H1 (cell line): ENCODE data around the gene KCNC4. TPM values are rescaled to one million over a fixed set of nuclear protein-coding genes. Genes with fewer than 3 reads are reported as not detected.

Source experiments
- CBX5 ChIP-seq: fragments of 300-800, 300-1000 bp; sonication (generic); IDR thresholded peaks from 2 replicates; pipeline ENCODE4 v1.7.1; 2016; ENCODE audit warnings: antibody characterized with exemption, low read length, low read depth
- FOSL1 ChIP-seq: IDR thresholded peaks from 2 replicates; pipeline ENCODE4 v1.6.1; 2011; ENCODE audit warnings: mild to moderate bottlenecking, low read depth, low read length, moderate library complexity; ENCODE audit not compliant: insufficient read depth
- TEAD4 ChIP-seq: IDR thresholded peaks from 2 replicates; pipeline ENCODE4 v1.6.1; 2012; ENCODE audit warnings: low read depth, low read length, inconsistent platforms, mixed read lengths
- YY1 ChIP-seq: IDR thresholded peaks from 2 replicates; pipeline ENCODE4 v1.6.1; 2011; ENCODE audit warnings: low read depth, mild to moderate bottlenecking, low read length
- polyA plus RNA-seq, 7 experiments: library from polyadenylated mRNA; depleted of rRNA in 3 of 7; stranded (reverse) in 5 of 7; unstranded in 2 of 7; fragments of >200 nt in 5 of 7; fragments of 200-250 nt in 2 of 7; gene quantifications; 1 replicate in 5 of 7; 2 replicates in 1 of 7; 4 replicates in 1 of 7; pipeline versions ENCODE4 v1.2.1 to v1.2.3, GENCODE V29; 2011 to 2013; ENCODE audit warnings: missing spikeins in 2 of 7, mixed read lengths in 2 of 7
- total RNA-seq: library from RNA; stranded (reverse); fragmentation: NEBNext Ultra II Directional; extraction: Animal tissue kit (Norgen Biotek cat#: 25700); gene quantifications from 2 replicates; pipeline ENCODE4 v1.2.1, GENCODE V29; 2021

The KCNC4 gene
- total and polyA plus RNA-seq, 2 of the 8 experiments (the other 6 are each of a cell fraction or from before 2014, with no cell fraction given) = 8.1 to 11.2 TPM

DNA sequence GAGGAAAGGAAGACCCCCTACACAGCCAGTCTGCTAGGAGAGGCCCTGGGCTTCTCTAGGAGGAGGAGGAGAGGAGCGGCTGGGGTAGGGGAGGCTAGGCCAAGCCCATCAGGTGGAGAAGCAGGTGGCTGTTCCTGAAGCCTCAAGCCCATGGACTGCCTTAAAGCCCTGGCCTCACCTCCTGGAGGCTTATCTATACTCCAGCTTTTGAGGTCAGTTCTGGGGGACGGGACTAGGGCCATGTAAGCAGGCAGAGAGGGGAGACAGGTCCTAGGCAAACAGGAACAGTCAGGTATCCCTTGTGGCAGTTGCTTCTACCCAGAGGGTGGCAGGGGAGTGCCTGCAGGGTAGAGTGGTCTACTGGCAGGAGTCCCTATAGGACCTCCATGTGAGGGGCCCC, 40.6 kb downstream of the KCNC4 start (continued):
- TF ChIP-seq TEAD4 (no peak), YY1 (no peak), CBX5 (no peak), FOSL1 (no peak)
- TF ChIP-seq, all 59 proteins: peak for 0
